ENCODE measurements around the gene SEPTIN2. TPM values are rescaled to one million over a fixed set of nuclear protein-coding genes. Genes with fewer than 3 reads are reported as not detected.
A peak's percentile ranks its signal among the peaks of the same experiment; 100 is the strongest.

Gene SEPTIN2
- total RNA-seq, 1 donor from 2014 or later = 302 TPM

GRCh38 chr2:241300000-241300399 is 15.7 kb upstream of the SEPTIN2 start:
- H3K9me3 Mint-ChIP-seq (ENCODE audit: unreplicated experiment) = no peaks in the 10 kb centered on the region
- H3K4me1 Mint-ChIP-seq (ENCODE audit: low read depth, unreplicated experiment) = peaks cover 42% of the 10 kb centered on the region
- H3K27ac Mint-ChIP-seq (ENCODE audit: unreplicated experiment) = no peak overlapping the region
- H3K27me3 Mint-ChIP-seq (ENCODE audit: unreplicated experiment) = peaks cover 7% of the 10 kb centered on the region
- H3K4me3 Mint-ChIP-seq (ENCODE audit: unreplicated experiment) = no peak overlapping the region
- DNase-seq = no peak
- no peaks in the 10 kb centered on the region for H3K36me3 Mint-ChIP-seq (ENCODE audit: unreplicated experiment)
- TF ChIP-seq CTCF (IDR thresholded peaks at IDR 0.05; ENCODE audit: partially characterized antibody, unreplicated experiment) = no peak

- Mint-ChIP-seq H3K4me3 (ENCODE audit: unreplicated experiment) (no peak overlapping the region), H3K27me3 (ENCODE audit: unreplicated experiment) (peaks cover 3% of the 10 kb centered on the region), H3K4me1 (ENCODE audit: low read depth, unreplicated experiment) (peaks cover 40% of the 10 kb centered on the region), H3K27ac (ENCODE audit: unreplicated experiment) (no peak overlapping the region), H3K9me3 (ENCODE audit: unreplicated experiment) (no peaks in the 10 kb centered on the region), H3K36me3 (ENCODE audit: unreplicated experiment) (no peaks in the 10 kb centered on the region)
- DNase-seq = no peak
- no peak for TF ChIP-seq CTCF (IDR thresholded peaks at IDR 0.05; ENCODE audit: partially characterized antibody, unreplicated experiment)
These were observed 13.6 kb upstream of the SEPTIN2 start for GRCh38 chr2:241302083-241302482.

- Mint-ChIP-seq H3K9me3 (ENCODE audit: unreplicated experiment) (no peaks in the 10 kb centered on the region), H3K4me3 (ENCODE audit: unreplicated experiment) (peak overlapping the region; percentile 20), H3K4me1 (ENCODE audit: low read depth, unreplicated experiment) (peaks cover 35% of the 10 kb centered on the region), H3K27ac (ENCODE audit: unreplicated experiment) (peak overlapping the region; percentile 69), H3K27me3 (ENCODE audit: unreplicated experiment) (peaks cover 2% of the 10 kb centered on the region), H3K36me3 (ENCODE audit: unreplicated experiment) (no peaks in the 10 kb centered on the region)
- no peak for TF ChIP-seq CTCF (IDR thresholded peaks at IDR 0.05; ENCODE audit: partially characterized antibody, unreplicated experiment)
- no peak for DNase-seq
These were observed 12.7 kb upstream of the SEPTIN2 start for GRCh38 chr2:241302759-241303651.

GRCh38 chr2:241304039-241304670 is 11.6 kb upstream of the SEPTIN2 start:
- Mint-ChIP-seq H3K27ac (ENCODE audit: unreplicated experiment) (no peak overlapping the region), H3K27me3 (ENCODE audit: unreplicated experiment) (peaks cover 2% of the 10 kb centered on the region), H3K4me3 (ENCODE audit: unreplicated experiment) (no peak overlapping the region), H3K9me3 (ENCODE audit: unreplicated experiment) (no peaks in the 10 kb centered on the region), H3K4me1 (ENCODE audit: low read depth, unreplicated experiment) (peaks cover 40% of the 10 kb centered on the region), H3K36me3 (ENCODE audit: unreplicated experiment) (no peaks in the 10 kb centered on the region)
- peak; percentile 34 for DNase-seq
- TF ChIP-seq CTCF (IDR thresholded peaks at IDR 0.05; ENCODE audit: partially characterized antibody, unreplicated experiment) = no peak

GRCh38 chr2:241307055-241307454 is 8.7 kb upstream of the SEPTIN2 start:
- no peaks in the 10 kb centered on the region for H3K36me3 Mint-ChIP-seq (ENCODE audit: unreplicated experiment)
- no peak overlapping the region for H3K27ac Mint-ChIP-seq (ENCODE audit: unreplicated experiment)
- H3K4me3 Mint-ChIP-seq (ENCODE audit: unreplicated experiment) = no peak overlapping the region
- no peaks in the 10 kb centered on the region for H3K9me3 Mint-ChIP-seq (ENCODE audit: unreplicated experiment)
- no peak for DNase-seq
- peaks cover 37% of the 10 kb centered on the region for H3K4me1 Mint-ChIP-seq (ENCODE audit: low read depth, unreplicated experiment)
- TF ChIP-seq CTCF (IDR thresholded peaks at IDR 0.05; ENCODE audit: partially characterized antibody, unreplicated experiment) = no peak
- peaks cover 2% of the 10 kb centered on the region for H3K27me3 Mint-ChIP-seq (ENCODE audit: unreplicated experiment)
